Subcutaneous abdominal adipose tissue (tissue), 5 donors: ENCODE data around the gene ECI2.
"Not testable (repeated sequence)": the region's sequence is repeated elsewhere in the genome, so short reads cannot be mapped to it uniquely, and the experiment has no call there.

Experiments used
- H3K27ac ChIP-seq: one replicate; pipeline ENCODE4 v1.7.0; 2013; ENCODE audit warnings: low read depth, mild to moderate bottlenecking, inconsistent platforms, low read length, moderate library complexity
- H3K27me3 ChIP-seq, 5 donors: one replicate each; pipeline ENCODE4 v1.7.0; 2013; ENCODE audit warnings: low read length in 5 of 5, inconsistent platforms in 1 of 5; ENCODE audit not compliant: control insufficient read depth in 5 of 5, insufficient read depth in 4 of 5
- H3K36me3 ChIP-seq, 5 donors: one replicate each; pipeline ENCODE4 v1.7.0; 2013; ENCODE audit warnings: low read length in 5 of 5; ENCODE audit not compliant: control insufficient read depth in 5 of 5, insufficient read depth in 5 of 5
- H3K4me1 ChIP-seq, 5 donors: one replicate each; pipeline ENCODE4 v1.7.0; 2013; ENCODE audit warnings: low read length in 5 of 5, mild to moderate bottlenecking in 3 of 5, moderate library complexity in 1 of 5; ENCODE audit not compliant: control insufficient read depth in 5 of 5, insufficient read depth in 5 of 5
- H3K4me3 ChIP-seq, 5 donors: one replicate each; pipeline ENCODE4 v1.7.0; 2013; ENCODE audit warnings: low read length in 5 of 5, low read depth in 1 of 5
- H3K9ac ChIP-seq, 5 donors: one replicate each; pipeline ENCODE4 v1.7.0; 2013; ENCODE audit warnings: low read length in 5 of 5, mild to moderate bottlenecking in 4 of 5, moderate library complexity in 3 of 5
- H3K9me3 ChIP-seq, 5 donors: one replicate each; pipeline ENCODE4 v1.7.0; 2013; ENCODE audit warnings: low read length in 5 of 5; ENCODE audit not compliant: control insufficient read depth in 5 of 5
- donor health status: healthy.
- donor health status: healthy.
- donor health status: healthy.
- donor health status: healthy.
- donor health status: healthy.

ECI2 gene

DNA sequence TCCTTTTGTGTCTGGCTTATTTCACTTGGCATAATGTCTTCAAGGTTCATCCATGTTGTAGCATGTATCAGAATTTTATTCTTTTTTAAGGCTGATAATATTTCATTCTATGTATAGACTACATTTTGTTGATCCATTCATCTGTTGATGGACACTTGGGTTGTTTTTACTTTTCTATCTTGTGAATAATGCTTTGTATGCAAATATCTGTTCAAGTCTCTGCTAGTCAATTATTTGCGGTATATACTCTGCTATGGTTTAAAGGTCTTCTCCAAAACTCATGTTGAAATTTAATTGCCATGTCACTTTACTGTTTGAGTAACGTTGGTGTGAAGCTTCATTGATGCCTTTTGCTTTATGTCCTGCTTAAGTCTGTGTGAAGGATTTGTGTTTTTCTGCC lies 27.5 kb downstream of the ECI2 start:
- H3K9ac ChIP-seq, result no peak overlapping the region
- no peak overlapping the region for H3K27ac ChIP-seq
- peaks cover 0 to 17% (median 13%) of the 10 kb centered on the region in 5 donors for H3K4me1 ChIP-seq
- H3K9me3 ChIP-seq, result peaks cover 0 to 7% (median 0%) of the 10 kb centered on the region in 5 donors
- no peaks in the 10 kb centered on the region for H3K27me3 ChIP-seq
- no peaks in the 10 kb centered on the region for H3K36me3 ChIP-seq
- no peak overlapping the region for H3K4me3 ChIP-seq

DNA sequence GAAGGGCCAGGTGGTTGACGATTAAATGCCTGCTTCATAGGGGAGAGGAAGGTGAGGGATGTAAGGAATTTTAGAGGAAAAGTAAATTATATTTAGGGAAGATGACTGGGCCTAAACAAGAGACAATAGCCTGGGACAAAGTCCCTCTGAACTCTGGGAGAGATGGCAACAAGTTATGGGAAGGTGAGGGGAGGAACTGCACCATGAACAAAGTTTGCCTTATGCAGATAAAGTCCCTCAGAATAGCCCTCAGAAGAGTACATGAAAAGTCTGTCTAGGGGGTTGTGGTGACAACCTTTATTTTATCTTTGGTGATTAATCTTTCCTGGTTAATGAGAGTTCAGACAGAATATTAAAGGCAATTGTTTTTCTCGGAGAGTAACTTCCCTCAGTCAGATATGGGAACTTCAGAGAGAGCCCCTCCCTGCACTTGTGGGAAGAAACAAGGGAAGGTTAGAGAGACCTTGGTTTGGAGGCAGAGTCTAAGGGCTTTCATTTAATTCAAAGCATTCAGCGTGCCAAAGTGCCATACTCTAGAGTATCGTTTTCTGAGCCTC lies 29.3 kb downstream of the ECI2 start:
- Histone ChIP-seq H3K27ac (no peak overlapping the region), H3K27me3 (no peaks in the 10 kb centered on the region), H3K9ac (no peak overlapping the region), H3K4me3 (no peak overlapping the region), H3K9me3 (no peaks in the 10 kb centered on the region), H3K4me1 (peaks cover 0 to 17% (median 13%) of the 10 kb centered on the region in 5 donors), H3K36me3 (no peaks in the 10 kb centered on the region)

DNA sequence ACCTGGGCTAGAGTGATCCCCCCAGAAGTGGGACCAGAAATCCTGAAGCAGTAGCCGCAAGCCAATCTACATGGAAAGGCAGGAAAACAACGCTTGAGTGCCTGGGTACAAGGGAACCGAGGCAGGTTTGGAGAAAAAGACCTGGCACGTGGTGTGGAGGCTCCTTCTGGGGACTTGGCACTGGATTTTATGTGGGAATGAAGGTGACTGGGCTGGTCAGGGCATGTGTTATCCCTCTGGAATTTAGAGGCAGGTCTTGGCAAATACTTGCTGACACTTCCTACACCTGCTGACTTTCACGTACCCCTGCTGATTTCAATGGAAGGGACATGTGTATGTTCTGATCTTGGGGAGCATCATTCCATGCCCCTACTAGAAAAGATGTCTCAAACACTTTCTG lies 31.4 kb downstream of the ECI2 start:
- H3K4me3 ChIP-seq, result no peak overlapping the region
- no peak overlapping the region for H3K9ac ChIP-seq
- no peak overlapping the region for H3K27ac ChIP-seq
- no peaks in the 10 kb centered on the region for H3K36me3 ChIP-seq
- no peaks in the 10 kb centered on the region for H3K27me3 ChIP-seq
- no peaks in the 10 kb centered on the region for H3K9me3 ChIP-seq
- H3K4me1 ChIP-seq, result peaks cover 0 to 6% (median 4%) of the 10 kb centered on the region in 5 donors

DNA sequence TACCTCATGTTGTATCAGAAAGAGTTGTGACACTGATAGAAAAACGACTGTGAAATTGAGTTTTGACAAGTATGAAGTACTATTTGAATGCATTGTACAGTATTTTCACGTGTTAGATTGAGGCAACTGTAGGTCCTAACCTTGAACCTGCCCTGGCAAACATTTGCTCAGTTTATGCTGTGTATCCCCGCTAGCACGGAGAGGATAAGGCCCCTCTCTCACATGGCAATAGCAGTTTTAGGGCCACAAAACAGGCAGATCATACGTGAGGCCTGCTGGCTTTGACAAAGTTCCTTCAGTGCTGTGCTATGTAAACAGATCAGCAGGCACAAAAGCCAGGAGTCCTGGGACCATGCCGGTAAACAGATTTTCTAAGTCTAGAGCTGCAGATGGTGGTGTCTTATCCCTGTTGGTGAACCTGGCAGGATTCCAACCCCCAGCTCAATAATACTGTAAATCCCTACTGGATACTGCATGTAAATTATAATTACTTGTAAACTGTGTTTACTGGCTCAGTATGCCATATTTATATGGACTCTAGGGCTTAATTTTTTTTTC lies 32.6 kb downstream of the ECI2 start:
- no peaks in the 10 kb centered on the region for H3K9me3 ChIP-seq
- H3K27ac ChIP-seq, result no peak overlapping the region
- H3K36me3 ChIP-seq, result no peaks in the 10 kb centered on the region
- H3K4me1 ChIP-seq, result no peaks in the 10 kb centered on the region
- H3K9ac ChIP-seq, result no peak overlapping the region
- no peaks in the 10 kb centered on the region for H3K27me3 ChIP-seq
- no peak overlapping the region for H3K4me3 ChIP-seq

DNA sequence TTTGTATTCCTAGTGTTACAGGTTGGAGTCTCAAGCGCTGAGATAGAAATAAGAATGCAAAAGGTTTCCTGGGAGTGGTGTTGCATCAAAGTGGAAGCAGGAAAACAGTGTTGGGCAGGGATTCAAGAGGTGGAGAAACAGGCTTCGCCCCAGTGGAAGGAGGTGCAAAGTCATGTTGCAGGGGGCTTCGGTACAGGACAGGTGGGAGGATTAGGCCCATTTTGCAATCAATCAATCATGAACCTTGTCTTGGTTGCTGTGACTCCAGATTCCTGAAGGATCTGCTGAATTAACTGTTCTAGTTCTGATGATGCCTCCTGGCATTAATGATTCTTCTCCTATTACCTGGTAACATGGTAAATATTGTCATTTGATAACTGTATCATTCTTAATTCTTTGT lies 34.1 kb downstream of the ECI2 start:
- no peaks in the 10 kb centered on the region for H3K4me1 ChIP-seq
- no peak overlapping the region for H3K4me3 ChIP-seq
- no peaks in the 10 kb centered on the region for H3K36me3 ChIP-seq
- H3K9me3 ChIP-seq, result no peaks in the 10 kb centered on the region
- H3K27ac ChIP-seq, result no peak overlapping the region
- H3K9ac ChIP-seq, result no peak overlapping the region
- no peaks in the 10 kb centered on the region for H3K27me3 ChIP-seq

DNA sequence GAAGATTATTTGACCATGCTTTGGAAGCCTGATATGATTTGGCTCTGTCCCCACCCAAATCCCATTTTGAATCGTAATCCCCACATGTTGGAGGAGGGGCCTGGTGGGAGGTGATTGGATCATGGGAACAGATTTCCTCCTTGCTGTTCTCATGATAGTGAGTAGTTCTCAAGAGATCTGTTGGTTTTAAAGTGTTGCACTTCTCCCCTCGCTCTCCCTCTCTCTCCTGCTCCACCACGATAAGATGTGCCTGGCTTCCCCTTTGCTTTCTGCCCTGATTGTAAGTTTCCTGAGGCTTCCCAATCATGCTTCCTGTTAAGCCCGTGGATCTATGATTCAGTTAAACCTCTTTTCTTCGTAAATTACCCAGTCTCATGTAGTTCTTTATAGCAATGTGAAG lies 34.7 kb downstream of the ECI2 start:
- H3K4me1 ChIP-seq, result no peaks in the 10 kb centered on the region
- no peak overlapping the region for H3K4me3 ChIP-seq
- H3K9ac ChIP-seq, result no peak overlapping the region
- no peak overlapping the region for H3K27ac ChIP-seq
- H3K36me3 ChIP-seq, result no peaks in the 10 kb centered on the region
- no peaks in the 10 kb centered on the region for H3K27me3 ChIP-seq
- no peaks in the 10 kb centered on the region for H3K9me3 ChIP-seq

DNA sequence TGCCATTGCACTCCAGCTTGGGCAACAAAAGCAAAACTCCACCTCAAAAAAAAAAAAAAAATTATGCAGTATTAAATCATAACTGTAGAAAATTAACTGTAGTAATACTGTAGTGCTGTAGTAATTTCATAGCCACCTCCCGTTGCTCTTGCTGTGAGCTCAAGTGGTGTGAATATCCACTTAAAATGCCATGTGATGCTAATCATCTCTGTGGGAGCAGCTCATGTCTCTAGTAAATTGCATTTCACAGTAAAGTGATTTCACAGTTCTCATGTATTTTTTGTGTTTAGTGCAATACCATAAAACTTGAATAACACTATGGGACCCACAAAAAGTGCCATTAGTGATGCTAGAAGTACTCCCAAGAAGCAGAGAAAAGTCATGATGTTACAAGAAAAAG lies 42.1 kb downstream of the ECI2 start:
- Histone ChIP-seq H3K4me1 (no peaks in the 10 kb centered on the region), H3K4me3 (no peak overlapping the region), H3K27ac (no peak overlapping the region), H3K27me3 (no peaks in the 10 kb centered on the region), H3K36me3 (no peaks in the 10 kb centered on the region), H3K9ac (no peak overlapping the region), H3K9me3 (no peaks in the 10 kb centered on the region)

DNA sequence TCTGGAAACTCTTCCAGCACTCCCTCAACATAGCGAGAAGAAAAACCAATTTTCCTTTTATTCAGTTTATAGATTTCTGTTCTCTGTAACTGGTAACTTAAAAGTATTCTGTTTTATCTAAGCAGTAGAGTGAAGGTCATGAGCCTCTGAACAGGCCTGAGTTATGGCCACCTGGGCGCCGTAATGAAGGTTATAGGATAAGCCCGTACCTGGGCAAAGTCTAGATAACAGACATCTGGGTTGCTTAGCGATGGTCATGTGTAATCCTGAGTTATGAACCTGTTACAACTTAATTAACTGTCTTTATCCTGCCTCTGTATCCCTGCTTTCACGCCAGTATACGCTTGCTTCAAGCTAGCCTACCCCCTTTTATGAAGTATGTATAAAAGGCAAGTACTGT lies 43.4 kb downstream of the ECI2 start:
- H3K9me3 ChIP-seq, result no peaks in the 10 kb centered on the region
- H3K9ac ChIP-seq, result no peak overlapping the region
- no peak overlapping the region for H3K4me3 ChIP-seq
- no peaks in the 10 kb centered on the region for H3K27me3 ChIP-seq
- H3K36me3 ChIP-seq, result no peaks in the 10 kb centered on the region
- H3K27ac ChIP-seq, result no peak overlapping the region
- H3K4me1 ChIP-seq, result no peaks in the 10 kb centered on the region

DNA sequence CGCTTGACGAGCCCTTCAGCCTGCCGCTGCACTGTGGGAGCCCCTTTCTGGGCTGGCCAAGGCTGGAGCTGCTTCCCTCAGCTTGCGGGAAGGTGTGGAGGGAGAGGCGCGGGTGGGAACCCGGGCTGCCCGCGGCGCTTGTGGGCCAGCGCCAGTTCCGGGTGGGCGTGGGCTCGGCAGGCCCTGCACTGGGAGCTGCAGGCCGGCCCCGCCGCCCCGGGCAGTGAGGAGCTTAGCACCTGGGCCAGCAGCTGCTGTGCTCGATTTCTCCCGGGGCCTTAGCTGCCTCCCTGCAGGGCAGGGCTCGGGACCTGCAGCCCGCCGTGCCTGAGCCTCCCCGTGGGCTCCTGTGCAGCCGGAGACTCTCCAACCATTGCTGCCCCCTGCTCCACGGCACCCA lies 45.3 kb downstream of the ECI2 start:
- not testable (repeated sequence) for H3K27ac ChIP-seq, H3K27me3 ChIP-seq, H3K4me1 ChIP-seq, H3K4me3 ChIP-seq, H3K9me3 ChIP-seq, H3K36me3 ChIP-seq, H3K9ac ChIP-seq

DNA sequence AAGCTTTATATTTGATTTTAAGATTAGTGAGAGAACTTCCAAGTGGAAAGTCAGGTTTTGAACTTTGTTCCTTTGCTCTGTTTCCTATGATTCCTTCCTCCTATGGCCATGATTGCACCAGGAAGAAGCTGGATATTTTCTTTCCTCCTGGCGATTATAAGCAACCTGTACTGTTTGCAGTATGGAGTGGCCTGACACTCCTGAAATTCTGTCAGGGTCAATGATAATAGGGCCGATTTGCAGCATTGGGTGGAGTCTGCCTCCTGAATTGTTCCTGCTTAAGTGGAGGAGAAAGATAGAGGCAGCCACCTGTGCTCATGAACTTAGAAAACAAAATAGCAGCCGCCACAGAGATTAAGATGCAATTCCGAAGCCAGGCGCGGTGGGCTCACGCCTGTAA lies 46.7 kb downstream of the ECI2 start:
- Histone ChIP-seq H3K27ac (no peak overlapping the region), H3K4me1 (no peaks in the 10 kb centered on the region), H3K9ac (no peak overlapping the region), H3K36me3 (no peaks in the 10 kb centered on the region), H3K9me3 (no peaks in the 10 kb centered on the region), H3K4me3 (no peak overlapping the region), H3K27me3 (no peaks in the 10 kb centered on the region)

DNA sequence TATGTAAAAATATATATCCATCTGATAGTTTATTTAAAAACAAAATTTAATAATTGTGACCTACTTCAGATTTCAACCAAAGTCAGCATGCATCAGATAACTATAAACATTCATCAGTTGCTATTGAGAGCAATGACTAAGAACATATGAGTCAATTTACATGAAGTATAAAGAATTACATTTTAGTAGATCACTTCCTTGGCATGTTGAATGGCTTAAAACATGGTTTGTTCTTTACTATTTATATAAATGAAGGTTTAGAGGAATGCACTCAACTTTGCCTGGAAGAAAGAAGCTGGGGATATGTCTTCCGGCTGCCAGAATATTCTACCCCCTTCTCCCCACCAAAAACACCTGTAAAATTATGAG lies 50.1 kb downstream of the ECI2 start:
- Histone ChIP-seq H3K4me1 (no peaks in the 10 kb centered on the region), H3K4me3 (no peak overlapping the region), H3K9me3 (no peaks in the 10 kb centered on the region), H3K27me3 (no peaks in the 10 kb centered on the region), H3K27ac (no peak overlapping the region), H3K36me3 (no peaks in the 10 kb centered on the region), H3K9ac (no peak overlapping the region)
